Transverse colon (tissue), 3 donors: ENCODE measurements around the gene RAC2.

ENCODE experiments used
- CTCF ChIP-seq, 5 experiments: fragments of 200-600 bp in 3 of 5; fragments of 450-650 bp in 2 of 5; sonication (generic) in 3 of 5; IDR thresholded peaks; 1 replicate in 2 of 5; 2 replicates in 3 of 5; pipeline ENCODE4 v1.5.1; 2016 to 2017; ENCODE audit warnings: antibody characterized with exemption in 5 of 5, inconsistent platforms in 3 of 5, mild to moderate bottlenecking in 2 of 5, moderate library complexity in 1 of 5
- EP300 ChIP-seq: sonication (generic); formaldehyde crosslinking; IDR thresholded peaks from one replicate; pipeline ENCODE4 v1.6.1; 2017; ENCODE audit warnings: antibody characterized with exemption, low read depth
- POLR2A ChIP-seq: fragments of 450-650 bp; IDR thresholded peaks from one replicate; pipeline ENCODE4 v1.6.1; 2016; ENCODE audit warnings: antibody characterized with exemption, mild to moderate bottlenecking, moderate library complexity

GRCh38 chr22:37276776-37277175, 32.7 kb upstream of the RAC2 start:
- TF ChIP-seq POLR2A (no peak), EP300 (no peak), CTCF (IDR thresholded peaks at IDR 0.05) (no peak)
